22Rv1 (cell line): ENCODE measurements around the gene SMG7.

Experiments
- H3K27ac ChIP-seq: fragments of 450-650 bp; 2 replicates; pipeline ENCODE4 v1.5.1; 2017
- ZFX ChIP-seq: fragments of 450-650 bp; IDR thresholded peaks from 2 replicates; pipeline ENCODE4 v1.6.1; 2017; ENCODE audit warnings: antibody characterized with exemption, borderline replicate concordance
- TF ChIP-seq, protein P1 (sequence below): fragments of 450-650 bp; IDR thresholded peaks from 2 replicates; pipeline ENCODE4 v1.5.1; 2017; ENCODE audit warnings: mild to moderate bottlenecking

Gene SMG7

DNA sequence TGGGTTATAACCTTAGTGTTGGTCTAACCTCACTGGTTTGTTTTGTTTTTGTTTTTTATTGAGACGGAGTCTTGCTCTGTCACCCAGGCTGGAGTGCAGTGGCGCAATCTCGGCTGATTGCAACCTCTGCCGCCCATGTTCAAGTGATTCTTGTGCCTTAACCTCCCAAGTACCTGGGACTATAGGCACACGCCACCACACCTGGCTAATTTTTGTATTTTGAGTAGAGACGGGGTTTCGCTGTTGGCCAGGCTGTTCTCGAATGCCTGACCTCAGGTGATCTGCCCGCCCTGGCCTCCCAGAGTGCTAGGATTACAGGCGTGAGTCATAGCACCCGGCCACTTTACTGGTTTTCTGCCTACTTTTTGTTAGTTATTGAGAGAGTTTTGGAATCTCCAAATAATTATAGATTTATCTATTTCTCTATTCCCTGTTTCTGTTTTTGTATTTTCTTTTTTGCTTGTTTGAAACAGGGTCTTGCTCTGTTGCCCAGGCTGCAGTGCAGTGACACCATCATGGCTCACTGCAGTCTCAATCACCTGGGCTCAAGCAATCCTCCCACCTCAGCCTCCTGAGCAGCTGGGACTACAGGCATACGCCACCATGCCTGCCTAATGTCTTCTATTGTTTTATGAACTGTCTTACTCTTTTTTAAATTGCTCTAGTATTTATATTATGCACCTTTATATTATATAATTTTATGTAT, 21.4 kb downstream of the SMG7 start:
- no peak for TF ChIP-seq ZFX
- TF ChIP-seq, protein P1, sequence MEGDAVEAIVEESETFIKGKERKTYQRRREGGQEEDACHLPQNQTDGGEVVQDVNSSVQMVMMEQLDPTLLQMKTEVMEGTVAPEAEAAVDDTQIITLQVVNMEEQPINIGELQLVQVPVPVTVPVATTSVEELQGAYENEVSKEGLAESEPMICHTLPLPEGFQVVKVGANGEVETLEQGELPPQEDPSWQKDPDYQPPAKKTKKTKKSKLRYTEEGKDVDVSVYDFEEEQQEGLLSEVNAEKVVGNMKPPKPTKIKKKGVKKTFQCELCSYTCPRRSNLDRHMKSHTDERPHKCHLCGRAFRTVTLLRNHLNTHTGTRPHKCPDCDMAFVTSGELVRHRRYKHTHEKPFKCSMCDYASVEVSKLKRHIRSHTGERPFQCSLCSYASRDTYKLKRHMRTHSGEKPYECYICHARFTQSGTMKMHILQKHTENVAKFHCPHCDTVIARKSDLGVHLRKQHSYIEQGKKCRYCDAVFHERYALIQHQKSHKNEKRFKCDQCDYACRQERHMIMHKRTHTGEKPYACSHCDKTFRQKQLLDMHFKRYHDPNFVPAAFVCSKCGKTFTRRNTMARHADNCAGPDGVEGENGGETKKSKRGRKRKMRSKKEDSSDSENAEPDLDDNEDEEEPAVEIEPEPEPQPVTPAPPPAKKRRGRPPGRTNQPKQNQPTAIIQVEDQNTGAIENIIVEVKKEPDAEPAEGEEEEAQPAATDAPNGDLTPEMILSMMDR = no peak
- H3K27ac ChIP-seq = no peak overlapping the region

DNA sequence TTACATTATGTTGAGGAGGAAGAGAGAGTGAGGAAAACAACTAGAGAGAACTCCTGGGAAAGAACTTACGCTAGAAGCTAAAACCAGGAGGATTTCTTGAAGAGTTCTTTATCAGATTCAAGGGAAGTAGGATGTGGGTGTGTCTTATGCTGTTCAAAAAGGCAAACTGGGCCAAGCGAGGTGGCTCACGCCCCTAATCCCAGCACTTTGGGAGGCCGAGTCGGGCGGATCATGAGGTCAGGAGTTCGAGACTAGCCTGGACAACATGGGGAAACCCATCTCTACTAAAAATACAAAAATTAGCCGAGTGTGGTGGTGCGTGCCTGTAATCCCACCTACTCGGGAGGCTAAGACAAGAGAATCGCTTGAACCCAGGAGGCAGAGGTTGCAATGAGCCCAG, 23.1 kb downstream of the SMG7 start:
- no peak overlapping the region for H3K27ac ChIP-seq
- no peak for TF ChIP-seq ZFX
- TF ChIP-seq, protein P1 = no peak

DNA sequence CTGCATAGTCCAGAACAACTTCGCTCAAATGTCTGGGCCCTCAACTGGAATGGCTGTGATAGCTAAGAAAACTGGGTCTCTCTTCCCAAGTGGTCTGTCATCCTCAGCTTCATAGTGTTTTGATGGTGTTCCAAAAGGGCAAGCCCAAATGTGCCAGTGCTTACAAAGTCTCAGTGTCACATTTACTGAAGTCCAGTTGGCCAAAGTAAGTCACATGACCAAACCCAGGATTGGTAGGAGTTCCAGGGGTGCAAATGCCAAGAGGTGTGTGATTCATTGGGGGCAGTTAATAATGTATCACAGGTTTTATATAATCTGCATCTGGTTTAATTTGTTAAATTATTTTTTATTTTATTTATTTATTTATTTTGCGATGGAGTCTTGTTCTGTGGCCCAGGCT, 24.9 kb downstream of the SMG7 start:
- H3K27ac ChIP-seq = no peak overlapping the region
- TF ChIP-seq ZFX = no peak
- TF ChIP-seq, protein P1 = no peak

DNA sequence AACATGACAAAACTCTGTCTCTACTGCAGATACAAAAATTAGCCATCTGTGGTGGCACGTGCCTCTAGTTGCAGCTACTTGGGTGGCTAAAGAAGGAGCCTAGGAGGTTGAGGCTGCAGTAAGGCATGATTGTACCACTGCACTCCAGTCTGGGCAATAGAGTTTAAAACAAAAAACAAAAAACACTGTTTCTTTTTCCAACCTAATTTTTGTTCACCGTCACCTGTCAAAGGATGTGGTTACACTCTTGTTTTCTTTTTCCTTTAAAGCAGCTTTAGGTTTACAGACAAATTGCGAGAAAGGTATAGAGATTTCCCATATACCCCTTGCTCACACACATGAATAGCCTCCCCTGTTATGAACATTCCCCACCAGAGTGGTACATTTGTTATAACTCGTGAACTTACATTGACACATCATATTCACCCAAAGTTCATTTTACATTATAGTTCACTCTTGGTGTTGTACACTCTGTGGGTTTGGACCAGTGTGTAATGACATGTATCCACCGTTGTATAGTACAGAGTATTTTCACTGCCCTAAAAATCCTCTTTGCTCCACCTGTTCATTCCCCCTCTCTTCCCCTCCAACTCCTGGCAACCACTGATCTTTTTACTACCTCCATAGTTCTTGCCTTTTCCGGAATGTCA, 26.2 kb downstream of the SMG7 start:
- TF ChIP-seq ZFX = no peak
- TF ChIP-seq, protein P1 = no peak
- no peak overlapping the region for H3K27ac ChIP-seq

DNA sequence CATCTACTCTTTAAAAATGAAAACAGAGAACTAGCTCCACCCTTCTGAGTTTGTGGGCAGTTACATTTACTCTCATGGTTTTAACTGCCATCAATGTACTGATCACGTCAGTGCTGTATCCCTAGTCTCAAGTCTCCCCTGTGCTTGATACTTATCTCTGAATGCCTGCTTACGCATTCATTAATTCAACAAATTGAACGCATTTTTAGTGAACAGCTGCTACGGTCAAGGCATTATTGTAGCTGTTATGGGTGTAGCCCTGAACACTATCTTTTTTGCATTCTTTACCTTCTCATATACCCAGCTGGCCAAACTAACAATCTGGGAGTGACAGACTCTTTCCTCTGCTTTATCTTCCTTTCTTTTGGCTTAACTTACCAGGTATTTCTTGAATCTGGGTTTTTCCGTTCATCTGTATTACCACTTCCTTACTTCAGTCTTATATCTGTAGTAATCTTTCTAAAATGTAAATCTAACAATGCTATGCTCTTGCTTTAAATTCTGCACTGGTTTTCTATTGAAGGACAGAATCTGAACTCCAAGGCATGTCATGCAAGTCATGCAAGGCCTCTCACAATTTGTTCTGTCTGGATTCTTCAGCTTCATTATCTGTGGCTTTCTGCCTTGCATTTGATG, 33.3 kb downstream of the SMG7 start:
- H3K27ac ChIP-seq = no peak overlapping the region
- TF ChIP-seq ZFX = no peak
- TF ChIP-seq, protein P1 = no peak

DNA sequence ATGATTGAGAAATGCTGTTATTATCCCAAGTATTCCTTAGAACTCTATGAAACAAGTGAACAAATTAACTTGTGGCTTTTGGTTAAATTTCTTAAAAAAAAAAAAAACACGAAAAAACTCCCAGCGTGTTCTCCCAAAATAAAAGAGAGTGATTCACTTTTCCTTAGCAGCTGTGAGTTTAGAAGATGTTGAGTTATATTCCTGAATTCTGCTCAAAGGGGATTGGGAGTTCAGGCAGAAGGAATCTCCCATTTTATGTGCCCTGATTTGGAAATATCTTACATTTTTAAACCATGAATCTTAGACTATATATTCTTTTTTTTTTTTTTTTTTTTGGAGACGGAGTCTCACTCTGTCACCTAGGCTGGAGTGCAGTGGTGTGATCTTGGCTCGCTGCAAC, 34.3 kb downstream of the SMG7 start:
- no peak overlapping the region for H3K27ac ChIP-seq
- no peak for TF ChIP-seq ZFX
- TF ChIP-seq, protein P1 = no peak

DNA sequence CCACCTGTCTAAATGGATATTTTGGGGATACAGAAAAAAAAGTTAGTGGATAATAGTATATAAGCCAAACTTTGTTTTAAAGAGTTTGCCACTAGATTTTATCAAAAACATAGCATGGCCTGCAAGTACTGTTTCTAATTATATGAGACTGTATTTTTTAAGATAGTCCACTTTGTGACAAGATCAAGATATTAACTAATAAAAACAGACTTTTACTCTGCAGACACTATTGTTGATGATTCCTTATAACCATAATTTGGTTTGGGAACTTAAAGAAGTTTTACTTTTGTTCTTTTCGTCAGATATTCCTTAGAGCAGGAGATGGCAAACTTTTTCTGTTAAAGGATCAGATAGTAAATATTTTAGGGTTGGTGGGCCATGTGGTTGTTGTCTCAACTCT, 36.4 kb downstream of the SMG7 start:
- TF ChIP-seq, protein P1 = no peak
- TF ChIP-seq ZFX = no peak
- no peak overlapping the region for H3K27ac ChIP-seq
